Measurements from ENCODE around the gene ITCH. TPM values are rescaled to one million over a fixed set of nuclear protein-coding genes. Genes with fewer than 3 reads are reported as not detected.

ITCH gene
- total and polyA plus RNA-seq, 9 of the 15 experiments (the other 6 are each of a cell fraction or from before 2014, with no cell fraction given): 7.5 to 53.0 (median 22.9) TPM

DNA sequence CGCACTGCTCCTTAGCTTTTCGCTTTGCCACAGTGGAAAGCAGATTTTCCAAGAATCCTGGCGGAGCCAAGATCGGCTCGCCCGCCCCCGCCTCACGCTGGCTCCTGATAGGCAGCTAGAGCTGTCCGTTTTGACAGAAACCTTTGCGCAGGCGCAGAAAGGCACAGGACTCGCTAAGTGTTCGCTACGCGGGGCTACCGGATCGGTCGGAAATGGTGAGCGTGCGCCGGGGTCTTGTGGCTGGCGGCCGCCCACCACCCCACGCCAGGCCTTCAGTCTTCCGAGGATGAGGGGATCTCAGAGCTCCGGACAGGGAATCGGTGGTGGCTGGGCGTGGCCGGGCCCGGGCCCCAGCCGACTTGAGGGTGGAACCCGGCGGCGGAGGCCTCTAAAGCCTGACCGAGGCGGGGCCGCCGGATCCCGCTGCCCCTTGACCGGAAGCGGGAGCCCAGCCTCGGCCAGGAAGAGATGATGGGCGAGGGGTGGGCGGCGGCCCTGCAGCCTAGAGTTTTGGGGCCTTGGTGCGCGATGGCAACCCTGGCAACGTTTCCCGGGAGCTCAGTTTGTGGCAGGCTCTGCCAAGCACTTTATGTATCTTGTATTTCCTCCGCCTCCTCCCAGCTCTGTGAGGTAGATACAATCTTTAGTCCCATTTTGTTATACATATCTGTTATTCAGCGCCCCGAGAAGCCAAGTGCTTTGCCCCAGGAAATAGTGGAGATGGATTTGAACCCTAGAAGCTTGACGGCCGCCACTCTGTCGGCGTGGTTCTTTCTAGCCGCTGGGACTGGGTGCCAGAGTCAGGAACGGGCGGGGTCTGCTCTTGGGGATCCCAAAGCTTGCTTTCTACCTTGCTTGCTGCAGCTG lies 153.4 kb downstream of the ITCH start, which contains the start of gene DYNLRB1 (continued):
- TF ChIP-seq, protein P1, sequence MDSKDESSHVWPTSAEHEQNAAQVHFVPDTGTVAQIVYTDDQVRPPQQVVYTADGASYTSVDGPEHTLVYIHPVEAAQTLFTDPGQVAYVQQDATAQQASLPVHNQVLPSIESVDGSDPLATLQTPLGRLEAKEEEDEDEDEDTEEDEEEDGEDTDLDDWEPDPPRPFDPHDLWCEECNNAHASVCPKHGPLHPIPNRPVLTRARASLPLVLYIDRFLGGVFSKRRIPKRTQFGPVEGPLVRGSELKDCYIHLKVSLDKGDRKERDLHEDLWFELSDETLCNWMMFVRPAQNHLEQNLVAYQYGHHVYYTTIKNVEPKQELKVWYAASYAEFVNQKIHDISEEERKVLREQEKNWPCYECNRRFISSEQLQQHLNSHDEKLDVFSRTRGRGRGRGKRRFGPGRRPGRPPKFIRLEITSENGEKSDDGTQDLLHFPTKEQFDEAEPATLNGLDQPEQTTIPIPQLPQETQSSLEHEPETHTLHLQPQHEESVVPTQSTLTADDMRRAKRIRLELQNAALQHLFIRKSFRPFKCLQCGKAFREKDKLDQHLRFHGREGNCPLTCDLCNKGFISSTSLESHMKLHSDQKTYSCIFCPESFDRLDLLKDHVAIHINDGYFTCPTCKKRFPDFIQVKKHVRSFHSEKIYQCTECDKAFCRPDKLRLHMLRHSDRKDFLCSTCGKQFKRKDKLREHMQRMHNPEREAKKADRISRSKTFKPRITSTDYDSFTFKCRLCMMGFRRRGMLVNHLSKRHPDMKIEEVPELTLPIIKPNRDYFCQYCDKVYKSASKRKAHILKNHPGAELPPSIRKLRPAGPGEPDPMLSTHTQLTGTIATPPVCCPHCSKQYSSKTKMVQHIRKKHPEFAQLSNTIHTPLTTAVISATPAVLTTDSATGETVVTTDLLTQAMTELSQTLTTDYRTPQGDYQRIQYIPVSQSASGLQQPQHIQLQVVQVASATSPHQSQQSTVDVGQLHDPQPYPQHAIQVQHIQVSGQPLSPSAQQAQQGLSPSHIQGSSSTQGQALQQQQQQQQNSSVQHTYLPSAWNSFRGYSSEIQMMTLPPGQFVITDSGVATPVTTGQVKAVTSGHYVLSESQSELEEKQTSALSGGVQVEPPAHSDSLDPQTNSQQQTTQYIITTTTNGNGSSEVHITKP (IDR thresholded peaks at IDR 0.05; ENCODE audit: partially characterized antibody): peak; percentile 70
- TF ChIP-seq, protein P2, sequence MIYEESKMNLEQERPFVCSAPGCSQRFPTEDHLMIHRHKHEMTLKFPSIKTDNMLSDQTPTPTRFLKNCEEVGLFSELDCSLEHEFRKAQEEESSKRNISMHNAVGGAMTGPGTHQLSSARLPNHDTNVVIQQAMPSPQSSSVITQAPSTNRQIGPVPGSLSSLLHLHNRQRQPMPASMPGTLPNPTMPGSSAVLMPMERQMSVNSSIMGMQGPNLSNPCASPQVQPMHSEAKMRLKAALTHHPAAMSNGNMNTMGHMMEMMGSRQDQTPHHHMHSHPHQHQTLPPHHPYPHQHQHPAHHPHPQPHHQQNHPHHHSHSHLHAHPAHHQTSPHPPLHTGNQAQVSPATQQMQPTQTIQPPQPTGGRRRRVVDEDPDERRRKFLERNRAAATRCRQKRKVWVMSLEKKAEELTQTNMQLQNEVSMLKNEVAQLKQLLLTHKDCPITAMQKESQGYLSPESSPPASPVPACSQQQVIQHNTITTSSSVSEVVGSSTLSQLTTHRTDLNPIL (CRISPR knock-in tag; IDR thresholded peaks at IDR 0.05): no peak
- TF ChIP-seq ATF7 (IDR thresholded peaks at IDR 0.05) (peak; percentile 54), TEAD1 (CRISPR knock-in tag; IDR thresholded peaks at IDR 0.05) (peak in 1 of 2 experiments; percentile 24; a peak in 1 of 4 replicates), HMGN3 (IDR thresholded peaks at IDR 0.05; ENCODE audit: borderline replicate concordance, extremely low read depth, insufficient read length, low read depth, low read length) (peak; percentile 73), GABPB1 (CRISPR knock-in tag; IDR thresholded peaks at IDR 0.05) (peak; percentile 84), KDM2B (CRISPR knock-in tag; IDR thresholded peaks at IDR 0.05) (peak; percentile 54; the same call in 1 of the 2 replicates), NBN (IDR thresholded peaks at IDR 0.05; ENCODE audit: low read depth) (0 out of 2 replicates have a peak, but pooled peaks have one; percentile 5), GTF2E2 (tag; IDR thresholded peaks at IDR 0.05) (peak; percentile 76; the same call in 1 of the 2 replicates), KLF6 (CRISPR knock-in tag; IDR thresholded peaks at IDR 0.05; ENCODE audit: borderline replicate concordance) (peak; percentile 79; the same call in 1 of the 2 replicates)
- TF ChIP-seq, protein P3, sequence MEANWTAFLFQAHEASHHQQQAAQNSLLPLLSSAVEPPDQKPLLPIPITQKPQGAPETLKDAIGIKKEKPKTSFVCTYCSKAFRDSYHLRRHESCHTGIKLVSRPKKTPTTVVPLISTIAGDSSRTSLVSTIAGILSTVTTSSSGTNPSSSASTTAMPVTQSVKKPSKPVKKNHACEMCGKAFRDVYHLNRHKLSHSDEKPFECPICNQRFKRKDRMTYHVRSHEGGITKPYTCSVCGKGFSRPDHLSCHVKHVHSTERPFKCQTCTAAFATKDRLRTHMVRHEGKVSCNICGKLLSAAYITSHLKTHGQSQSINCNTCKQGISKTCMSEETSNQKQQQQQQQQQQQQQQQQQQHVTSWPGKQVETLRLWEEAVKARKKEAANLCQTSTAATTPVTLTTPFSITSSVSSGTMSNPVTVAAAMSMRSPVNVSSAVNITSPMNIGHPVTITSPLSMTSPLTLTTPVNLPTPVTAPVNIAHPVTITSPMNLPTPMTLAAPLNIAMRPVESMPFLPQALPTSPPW (CRISPR knock-in tag; IDR thresholded peaks at IDR 0.05): peak; percentile 84
- TF ChIP-seq, protein P4, sequence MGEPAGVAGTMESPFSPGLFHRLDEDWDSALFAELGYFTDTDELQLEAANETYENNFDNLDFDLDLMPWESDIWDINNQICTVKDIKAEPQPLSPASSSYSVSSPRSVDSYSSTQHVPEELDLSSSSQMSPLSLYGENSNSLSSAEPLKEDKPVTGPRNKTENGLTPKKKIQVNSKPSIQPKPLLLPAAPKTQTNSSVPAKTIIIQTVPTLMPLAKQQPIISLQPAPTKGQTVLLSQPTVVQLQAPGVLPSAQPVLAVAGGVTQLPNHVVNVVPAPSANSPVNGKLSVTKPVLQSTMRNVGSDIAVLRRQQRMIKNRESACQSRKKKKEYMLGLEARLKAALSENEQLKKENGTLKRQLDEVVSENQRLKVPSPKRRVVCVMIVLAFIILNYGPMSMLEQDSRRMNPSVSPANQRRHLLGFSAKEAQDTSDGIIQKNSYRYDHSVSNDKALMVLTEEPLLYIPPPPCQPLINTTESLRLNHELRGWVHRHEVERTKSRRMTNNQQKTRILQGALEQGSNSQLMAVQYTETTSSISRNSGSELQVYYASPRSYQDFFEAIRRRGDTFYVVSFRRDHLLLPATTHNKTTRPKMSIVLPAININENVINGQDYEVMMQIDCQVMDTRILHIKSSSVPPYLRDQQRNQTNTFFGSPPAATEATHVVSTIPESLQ (CRISPR knock-in tag; IDR thresholded peaks at IDR 0.05): 0 out of 2 replicates have a peak, but pooled peaks have one; percentile 22
- TF ChIP-seq, protein P5, sequence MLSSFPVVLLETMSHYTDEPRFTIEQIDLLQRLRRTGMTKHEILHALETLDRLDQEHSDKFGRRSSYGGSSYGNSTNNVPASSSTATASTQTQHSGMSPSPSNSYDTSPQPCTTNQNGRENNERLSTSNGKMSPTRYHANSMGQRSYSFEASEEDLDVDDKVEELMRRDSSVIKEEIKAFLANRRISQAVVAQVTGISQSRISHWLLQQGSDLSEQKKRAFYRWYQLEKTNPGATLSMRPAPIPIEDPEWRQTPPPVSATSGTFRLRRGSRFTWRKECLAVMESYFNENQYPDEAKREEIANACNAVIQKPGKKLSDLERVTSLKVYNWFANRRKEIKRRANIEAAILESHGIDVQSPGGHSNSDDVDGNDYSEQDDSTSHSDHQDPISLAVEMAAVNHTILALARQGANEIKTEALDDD (IDR thresholded peaks at IDR 0.05): no peak
- TF ChIP-seq, protein P6, sequence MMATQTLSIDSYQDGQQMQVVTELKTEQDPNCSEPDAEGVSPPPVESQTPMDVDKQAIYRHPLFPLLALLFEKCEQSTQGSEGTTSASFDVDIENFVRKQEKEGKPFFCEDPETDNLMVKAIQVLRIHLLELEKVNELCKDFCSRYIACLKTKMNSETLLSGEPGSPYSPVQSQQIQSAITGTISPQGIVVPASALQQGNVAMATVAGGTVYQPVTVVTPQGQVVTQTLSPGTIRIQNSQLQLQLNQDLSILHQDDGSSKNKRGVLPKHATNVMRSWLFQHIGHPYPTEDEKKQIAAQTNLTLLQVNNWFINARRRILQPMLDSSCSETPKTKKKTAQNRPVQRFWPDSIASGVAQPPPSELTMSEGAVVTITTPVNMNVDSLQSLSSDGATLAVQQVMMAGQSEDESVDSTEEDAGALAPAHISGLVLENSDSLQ (IDR thresholded peaks at IDR 0.05): peak; percentile 99
